Activated naive CD4-positive, alpha-beta T cell treated with anti-CD3 and anti-CD28 coated beads for 36 hours (primary cell): ENCODE data around the gene CMTM2. TPM values are rescaled to one million over a fixed set of nuclear protein-coding genes. Genes with fewer than 3 reads are reported as not detected.

Source experiments
- CTCF ChIA-PET: fragments of 350-600 bp; sonication (Branson Sonifier 250); formaldehyde crosslinking; loops from one replicate; lab custom pipeline; 2021; ENCODE audit warnings: antibody characterized with exemption; lab: Charles Lee
- DNase-seq: peaks from one replicate; pipeline ENCODE4 v3.0.0-alpha.2; 2020
- H3K27ac Mint-ChIP-seq: one replicate; pipeline ENCODE4 v1.8.0; 2021; ENCODE audit warnings: mild to moderate bottlenecking, mixed read lengths
- H3K27me3 Mint-ChIP-seq: one replicate; pipeline ENCODE4 v1.8.0; 2021; ENCODE audit warnings: low read depth, mixed read lengths
- H3K36me3 Mint-ChIP-seq: one replicate; pipeline ENCODE4 v1.8.0; 2021; ENCODE audit warnings: low read depth, mixed read lengths
- H3K4me1 Mint-ChIP-seq: one replicate; pipeline ENCODE4 v1.8.0; 2021; ENCODE audit warnings: low read depth, mixed read lengths
- H3K4me3 Mint-ChIP-seq: one replicate; pipeline ENCODE4 v1.8.0; 2021; ENCODE audit warnings: mild to moderate bottlenecking, moderate library complexity, mixed read lengths
- H3K9me3 Mint-ChIP-seq: one replicate; pipeline ENCODE4 v1.8.0; 2021; ENCODE audit warnings: mixed read lengths
- intact Hi-C: fragments of 100-400 bp; cut with micrococcal nuclease; formaldehyde crosslinking; loops from one replicate; pipeline ENCODE4 v1.15.1; 2023
- total RNA-seq, 2 experiments: library from RNA; stranded (reverse); gene quantifications; one replicate each; pipeline ENCODE4 v1.2.3, GENCODE V29; 2021

CMTM2 gene
- total RNA-seq, 2 experiments from 2014 or later = not detected

DNA sequence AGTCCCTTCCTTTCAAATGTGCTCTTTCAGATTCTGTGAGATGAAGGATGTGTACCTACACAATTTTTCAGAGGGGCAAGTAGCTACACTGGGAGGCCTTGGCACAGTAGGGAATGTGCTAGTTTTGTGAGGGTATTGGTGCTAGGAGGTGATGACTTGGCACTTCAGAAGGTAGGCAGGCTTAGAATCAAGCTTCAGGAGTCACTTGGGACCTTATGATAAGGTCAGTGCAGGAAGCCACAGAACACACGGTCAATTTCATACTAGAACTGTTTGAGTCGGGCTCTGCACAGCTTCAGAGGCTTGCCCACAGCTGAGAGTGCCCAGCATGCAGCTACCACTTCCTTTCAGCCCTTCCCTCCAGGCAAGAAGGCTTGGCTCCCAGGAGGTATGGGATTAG, 6.9 kb upstream of the CMTM2 start:
- H3K27ac Mint-ChIP-seq = peak overlapping the region; percentile 25

DNA sequence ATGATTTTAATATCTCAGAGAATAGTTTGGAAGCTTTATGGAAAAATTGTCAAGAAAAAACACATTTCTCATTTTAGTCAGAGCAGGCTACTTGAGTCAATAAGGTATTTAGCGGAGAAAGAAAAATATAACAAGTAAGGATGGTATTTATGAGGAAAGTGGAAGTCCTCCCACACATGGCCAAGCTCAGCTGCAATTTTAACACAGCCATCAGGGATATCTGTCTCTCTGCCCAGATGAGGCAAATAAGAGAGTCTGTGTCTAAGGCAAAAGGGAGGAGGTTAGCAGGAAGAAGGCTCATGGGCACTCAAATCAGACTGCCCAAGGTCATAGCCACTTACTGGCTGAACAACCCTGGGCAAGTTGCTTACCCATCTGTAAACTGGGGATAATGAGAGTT, 5.2 kb upstream of the CMTM2 start:
- Mint-ChIP-seq H3K4me3 (no peak overlapping the region), H3K9me3 (no peaks in the 10 kb centered on the region), H3K27me3 (peaks cover 15% of the 10 kb centered on the region), H3K36me3 (no peaks in the 10 kb centered on the region), H3K4me1 (peaks cover 3% of the 10 kb centered on the region), H3K27ac (no peak overlapping the region)
- CTCF ChIA-PET = no interaction called here
- intact Hi-C loops = no loop called here
- DNase-seq = no peak

More for the DNA sequence above, 6.9 kb upstream of the CMTM2 start:
- Mint-ChIP-seq H3K27me3 (peaks cover 1% of the 10 kb centered on the region), H3K4me1 (peaks cover 6% of the 10 kb centered on the region), H3K4me3 (no peak overlapping the region), H3K9me3 (no peaks in the 10 kb centered on the region), H3K36me3 (peaks cover 3% of the 10 kb centered on the region)
- CTCF ChIA-PET = interaction anchor here (0.6 to 1.4 kb wide), 5 partner anchors 8 to 97 kb away, joined by 3 to 4 read pairs (median 4); no protein-coding TSS in a partner anchor
- intact Hi-C loops = no loop called here
- no peak for DNase-seq

DNA sequence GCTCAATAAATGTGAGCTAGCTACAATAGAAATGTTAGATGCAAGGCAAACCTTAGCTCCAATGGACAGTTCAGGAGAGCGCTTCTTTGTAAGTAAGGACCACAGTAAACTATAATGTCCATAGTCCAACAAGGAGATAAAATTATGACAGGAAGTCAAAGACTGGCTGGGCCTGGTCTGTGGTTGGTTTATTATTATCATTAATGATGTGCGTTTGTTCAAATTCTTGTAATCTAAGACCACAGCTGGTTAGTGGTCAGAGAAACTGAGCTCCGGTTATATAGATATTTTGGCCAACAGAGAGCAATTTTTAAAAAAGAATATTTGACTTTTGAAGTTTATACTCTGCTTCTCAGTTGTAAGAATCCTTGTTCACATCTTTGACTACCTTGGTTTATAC, 4.7 kb upstream of the CMTM2 start:
- Mint-ChIP-seq H3K4me3 (no peak overlapping the region), H3K4me1 (peaks cover 6% of the 10 kb centered on the region), H3K27me3 (peaks cover 18% of the 10 kb centered on the region), H3K36me3 (no peaks in the 10 kb centered on the region), H3K27ac (no peak overlapping the region), H3K9me3 (no peaks in the 10 kb centered on the region)
- no peak for DNase-seq
- intact Hi-C loops = no loop called here
- CTCF ChIA-PET = interaction anchor here (1.2 kb wide), 1 partner anchor 13 kb away, joined by 11 read pairs; no protein-coding TSS in a partner anchor

DNA sequence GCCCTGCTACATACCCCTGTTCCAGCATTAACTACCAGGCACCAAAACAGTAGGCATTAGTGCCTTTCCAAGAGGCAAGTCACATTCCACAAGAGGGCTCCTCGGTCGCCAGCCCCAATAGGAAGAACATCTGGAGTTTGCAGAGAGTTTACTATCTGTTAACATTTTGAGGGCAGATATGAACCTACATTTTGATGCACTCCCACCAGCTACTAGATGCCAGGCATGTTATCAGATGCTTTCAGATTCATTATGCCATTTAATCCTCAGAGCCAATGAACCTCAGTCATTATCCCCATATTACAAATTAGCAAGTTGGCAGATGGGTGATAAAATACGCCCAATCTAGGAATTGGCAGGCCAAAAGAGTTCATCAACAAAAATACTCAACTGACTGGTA, 4.2 kb upstream of the CMTM2 start:
- intact Hi-C loops = no loop called here
- CTCF ChIA-PET = interaction anchor here (1.2 kb wide), 2 partner anchors 13 to 169 kb away, joined by 5 to 11 read pairs; no protein-coding TSS in a partner anchor
- Mint-ChIP-seq H3K4me3 (no peak overlapping the region), H3K36me3 (no peaks in the 10 kb centered on the region), H3K4me1 (peaks cover 9% of the 10 kb centered on the region), H3K27me3 (peaks cover 24% of the 10 kb centered on the region), H3K9me3 (no peaks in the 10 kb centered on the region), H3K27ac (no peak overlapping the region)
- DNase-seq = no peak

DNA sequence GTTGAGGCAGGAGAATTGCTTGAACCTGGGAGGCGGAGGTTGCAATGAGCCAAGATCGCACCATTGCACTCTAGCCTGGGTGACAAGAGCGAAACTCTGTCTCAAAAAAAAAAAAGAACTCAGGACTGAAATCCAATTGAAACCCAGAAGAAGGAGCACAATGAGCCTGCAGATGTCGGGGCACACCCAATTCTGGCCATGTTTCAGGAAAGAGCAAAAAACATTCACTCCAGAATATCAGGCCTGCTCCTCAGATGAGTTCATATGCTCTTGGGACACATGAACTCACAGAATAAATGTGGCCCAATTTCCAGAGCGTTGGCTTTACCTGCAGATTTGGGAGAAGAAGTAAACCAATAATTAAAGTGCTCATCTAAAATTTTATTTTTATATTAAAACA, 3.0 kb upstream of the CMTM2 start:
- intact Hi-C loops = no loop called here
- Mint-ChIP-seq H3K4me3 (no peak overlapping the region), H3K4me1 (peaks cover 9% of the 10 kb centered on the region), H3K27ac (no peak overlapping the region), H3K9me3 (no peaks in the 10 kb centered on the region), H3K36me3 (no peaks in the 10 kb centered on the region), H3K27me3 (peaks cover 29% of the 10 kb centered on the region)
- CTCF ChIA-PET = interaction anchor here (1.2 kb wide), 1 partner anchor 170 kb away, joined by 5 read pairs; no protein-coding TSS in a partner anchor
- DNase-seq = no peak

DNA sequence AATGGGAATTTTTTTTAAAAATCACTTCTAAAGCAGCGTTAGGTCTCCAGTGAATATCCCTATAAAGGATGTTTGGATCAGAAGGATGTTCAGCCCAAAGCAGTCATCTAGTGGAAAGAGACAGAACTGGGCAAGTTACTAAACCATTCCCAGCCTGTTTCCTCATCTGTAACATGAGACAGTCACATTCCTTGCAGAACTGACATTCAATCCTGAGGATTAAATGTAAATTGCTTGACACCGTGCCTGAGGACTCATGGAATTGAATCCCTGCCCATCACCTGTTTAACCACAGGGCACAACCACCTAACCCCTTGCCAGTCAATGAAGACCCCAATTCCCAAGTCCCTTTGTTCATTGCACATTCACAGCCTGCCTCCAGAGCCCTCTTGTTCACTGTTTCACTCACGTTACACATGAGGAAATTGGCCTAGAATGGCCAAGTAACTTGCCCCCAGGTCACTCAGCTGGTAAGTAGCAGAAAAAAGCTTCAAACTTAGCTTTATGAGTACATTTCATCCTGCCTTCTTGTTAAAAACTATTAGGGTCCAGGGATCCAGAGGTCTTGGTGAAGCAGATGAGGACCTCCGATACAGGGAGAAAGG, 1.4 kb downstream of the CMTM2 start:
- intact Hi-C loops = no loop called here
- H3K4me1 Mint-ChIP-seq = peaks cover 15% of the 10 kb centered on the region
- CTCF ChIA-PET = interaction anchor here (0.8 to 3.5 kb wide), 5 partner anchors 9 to 101 kb away, joined by 3 to 17 read pairs (median 3); no protein-coding TSS in a partner anchor
- H3K27ac Mint-ChIP-seq = no peak overlapping the region
- no peaks in the 10 kb centered on the region for H3K9me3 Mint-ChIP-seq
- no peak for DNase-seq
- peaks cover 29% of the 10 kb centered on the region for H3K27me3 Mint-ChIP-seq
- no peak overlapping the region for H3K4me3 Mint-ChIP-seq
- H3K36me3 Mint-ChIP-seq = no peaks in the 10 kb centered on the region

DNA sequence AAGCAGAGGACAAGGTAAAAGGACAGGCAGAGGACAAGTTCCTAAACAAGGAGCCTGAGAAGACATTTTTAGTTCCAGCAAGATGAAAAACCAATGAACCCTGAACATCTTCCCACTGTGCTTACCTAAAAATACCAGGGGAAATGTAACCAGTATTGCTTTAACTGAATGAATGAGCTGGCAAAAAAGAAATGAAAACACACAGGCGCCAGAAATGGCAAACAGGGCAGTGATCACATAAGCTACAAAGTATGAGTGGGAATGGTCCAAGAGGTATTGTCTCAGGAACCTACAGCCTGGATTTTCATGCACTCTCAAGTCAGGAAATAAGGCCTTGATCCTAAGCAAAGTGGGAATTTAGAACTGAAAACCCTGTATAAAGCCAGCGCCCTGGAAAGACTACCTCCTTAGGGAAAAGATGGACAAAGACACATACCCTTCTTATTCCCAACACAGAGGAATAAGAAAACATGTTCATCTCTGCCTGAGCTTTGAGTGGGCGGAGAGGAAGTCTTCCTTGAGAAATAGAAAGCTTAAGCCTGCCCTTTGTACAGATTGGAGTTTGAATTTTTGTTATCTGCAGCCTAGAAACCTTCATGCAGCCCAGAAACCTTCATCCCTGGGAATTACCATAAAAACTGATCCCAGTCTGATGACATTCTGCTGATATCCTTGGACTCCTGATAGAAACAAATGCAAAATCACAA, 2.1 kb downstream of the CMTM2 start:
- CTCF ChIA-PET = interaction anchor here (0.7 to 3.5 kb wide), 5 partner anchors 8 to 102 kb away, joined by 3 to 17 read pairs (median 4); no protein-coding TSS in a partner anchor
- no peaks in the 10 kb centered on the region for H3K36me3 Mint-ChIP-seq
- intact Hi-C loops = no loop called here
- H3K27me3 Mint-ChIP-seq = peaks cover 29% of the 10 kb centered on the region
- H3K9me3 Mint-ChIP-seq = no peaks in the 10 kb centered on the region
- H3K4me3 Mint-ChIP-seq = no peak overlapping the region
- H3K27ac Mint-ChIP-seq = no peak overlapping the region
- H3K4me1 Mint-ChIP-seq = peaks cover 17% of the 10 kb centered on the region
- DNase-seq = no peak

DNA sequence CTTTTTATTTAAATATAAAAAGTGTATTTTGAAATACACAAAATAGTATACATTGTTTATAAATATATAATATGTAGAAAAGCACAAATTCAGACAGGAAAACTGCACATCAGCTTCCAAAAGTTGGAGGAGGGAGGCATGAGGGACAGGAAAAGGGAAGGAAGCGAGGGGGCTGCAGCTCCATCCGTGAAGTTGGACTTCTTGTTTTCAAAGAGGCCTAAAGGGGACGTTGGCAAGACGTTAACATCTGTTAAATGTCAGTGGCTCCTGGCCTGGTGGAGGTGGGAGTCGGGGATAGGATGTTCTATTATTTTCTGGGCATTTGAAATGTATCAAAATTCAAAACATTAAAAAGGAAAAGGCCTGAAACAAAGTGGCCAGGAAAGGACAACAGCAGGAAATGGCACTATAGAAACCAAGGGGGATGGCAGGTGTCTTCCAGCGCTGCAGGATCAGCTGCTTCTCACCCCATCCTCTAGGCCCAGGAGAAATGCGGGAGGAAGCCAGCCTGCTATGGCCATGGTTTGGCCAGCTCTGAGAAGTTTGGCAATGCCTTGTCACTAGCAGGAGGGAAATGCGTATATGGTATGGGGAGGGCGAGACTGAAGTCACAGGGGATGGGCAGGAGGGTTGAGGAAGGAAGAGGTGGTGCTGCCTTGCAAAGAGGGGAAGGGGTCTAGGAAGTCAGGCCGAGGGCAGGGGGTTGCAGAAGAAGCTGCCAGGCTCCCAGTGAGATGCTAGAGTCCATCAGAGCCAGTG, 6.4 kb downstream of the CMTM2 start:
- intact Hi-C loops = loop anchor here (5.0 kb wide), 1 partner anchor 228 kb away; no protein-coding TSS in a partner anchor
- no peaks in the 10 kb centered on the region for H3K36me3 Mint-ChIP-seq
- no peaks in the 10 kb centered on the region for H3K9me3 Mint-ChIP-seq
- no peak for DNase-seq
- CTCF ChIA-PET = interaction anchor here (0.6 to 1.3 kb wide), 3 partner anchors 13 to 179 kb away, joined by 3 to 7 read pairs (median 5); no protein-coding TSS in a partner anchor
- no peak overlapping the region for H3K27ac Mint-ChIP-seq
- H3K27me3 Mint-ChIP-seq = peaks cover 3% of the 10 kb centered on the region
- H3K4me3 Mint-ChIP-seq = no peak overlapping the region
- H3K4me1 Mint-ChIP-seq = peaks cover 34% of the 10 kb centered on the region

DNA sequence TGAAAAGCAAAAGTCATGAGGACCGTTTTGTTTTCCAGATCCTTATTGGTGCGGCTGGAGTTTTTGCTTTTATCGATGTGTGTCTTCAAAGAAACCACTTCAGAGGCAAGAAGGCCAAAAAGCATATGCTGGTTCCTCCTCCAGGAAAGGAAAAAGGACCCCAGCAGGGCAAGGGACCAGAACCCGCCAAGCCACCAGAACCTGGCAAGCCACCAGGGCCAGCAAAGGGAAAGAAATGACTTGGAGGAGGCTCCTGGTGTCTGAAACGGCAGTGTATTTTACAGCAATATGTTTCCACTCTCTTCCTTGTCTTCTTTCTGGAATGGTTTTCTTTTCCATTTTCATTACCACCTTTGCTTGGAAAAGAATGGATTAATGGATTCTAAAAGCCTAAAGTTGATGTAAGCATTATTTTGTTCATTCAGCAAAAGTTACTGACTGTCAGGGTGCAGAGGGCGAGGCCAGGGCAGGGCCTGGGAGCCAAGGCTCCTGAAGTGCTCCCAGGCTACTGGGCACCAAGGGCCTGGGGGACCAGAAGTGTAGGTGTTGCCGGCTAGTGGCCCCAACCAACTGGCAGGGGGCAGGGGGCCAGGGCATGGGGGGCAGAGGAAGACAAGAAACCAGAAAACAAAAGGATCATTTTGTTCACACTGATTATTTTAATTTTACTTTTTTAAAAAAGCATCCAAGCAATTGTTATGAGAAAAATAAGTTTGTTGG, 8.8 kb downstream of the CMTM2 start:
- CTCF ChIA-PET = interaction anchor here (0.6 to 3.0 kb wide), 8 partner anchors 8 to 182 kb away, joined by 3 to 31 read pairs (median 6); partner anchors contain the start of gene CMTM2
- intact Hi-C loops = loop anchor here (5.0 kb wide), 1 partner anchor 231 kb away; no protein-coding TSS in a partner anchor

DNA sequence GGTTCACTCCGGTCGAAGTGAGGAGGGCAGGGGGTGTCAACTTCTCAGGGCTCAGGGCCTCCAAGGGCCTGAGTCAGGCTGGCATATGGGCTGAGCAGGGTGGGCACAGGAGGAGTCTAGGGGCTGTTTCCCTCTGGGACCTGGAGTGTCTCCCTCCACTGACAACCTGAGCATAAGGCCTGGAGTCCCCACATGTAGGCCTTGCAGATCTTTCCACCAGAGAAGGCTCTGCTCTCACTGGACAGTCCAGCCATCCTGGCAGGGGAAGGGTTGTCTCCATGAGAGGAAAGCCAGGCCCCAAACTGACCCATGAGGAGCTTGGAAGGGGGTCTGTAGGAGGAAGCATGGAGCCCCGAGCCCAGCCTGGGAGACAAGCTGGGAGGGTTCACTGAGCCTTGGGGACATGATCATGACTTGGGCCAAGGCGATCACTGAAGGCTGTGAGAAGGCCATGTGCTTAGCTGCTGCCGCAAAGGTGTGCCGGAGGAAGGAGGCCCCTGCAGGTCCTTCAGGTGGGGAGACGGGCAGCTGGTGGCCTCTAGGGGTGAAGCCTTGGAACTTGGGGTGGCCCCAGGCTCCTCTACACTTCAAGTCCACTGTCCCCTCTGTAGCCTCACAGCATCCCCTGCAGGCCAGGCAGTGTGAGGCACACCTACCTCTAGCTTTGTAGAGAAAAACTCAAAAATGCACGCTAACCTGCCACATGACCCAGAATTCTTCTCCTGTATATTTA, 9.9 kb downstream of the CMTM2 start:
- peak overlapping the region; percentile 50 for H3K4me3 Mint-ChIP-seq

More for the DNA sequence above, 8.8 kb downstream of the CMTM2 start:
- Mint-ChIP-seq H3K36me3 (no peaks in the 10 kb centered on the region), H3K4me3 (no peak overlapping the region), H3K9me3 (no peaks in the 10 kb centered on the region), H3K27me3 (no peaks in the 10 kb centered on the region), H3K27ac (no peak overlapping the region), H3K4me1 (peaks cover 32% of the 10 kb centered on the region)
- no peak for DNase-seq

DNA sequence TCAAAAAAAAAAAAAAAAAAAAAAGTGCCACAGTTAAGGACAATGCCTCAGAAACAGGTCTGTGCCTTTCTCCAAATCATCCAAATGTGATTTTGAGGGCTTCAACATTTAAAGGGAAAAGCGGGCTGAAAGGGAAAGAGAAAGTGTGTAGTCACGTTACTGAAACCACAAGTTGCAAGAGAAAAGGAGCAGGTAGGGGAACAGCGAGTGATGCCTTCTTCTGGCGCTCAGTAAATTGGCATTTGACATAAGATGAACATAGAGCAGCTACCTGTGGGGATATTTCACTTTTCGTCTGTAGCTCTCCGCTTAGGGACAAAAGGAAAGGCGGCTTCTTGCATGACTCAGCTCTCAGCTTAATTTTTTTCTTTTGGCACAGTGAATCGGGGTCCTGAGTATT, 11.1 kb downstream of the CMTM2 start:
- Mint-ChIP-seq H3K4me3 (peak overlapping the region; percentile 52), H3K4me1 (peaks cover 32% of the 10 kb centered on the region), H3K27ac (no peak overlapping the region), H3K36me3 (no peaks in the 10 kb centered on the region), H3K27me3 (no peaks in the 10 kb centered on the region), H3K9me3 (no peaks in the 10 kb centered on the region)
- peak; percentile 57 for DNase-seq
- intact Hi-C loops = loop anchor here (1.0 kb wide), 1 partner anchor 15 kb away; no protein-coding TSS in a partner anchor
- CTCF ChIA-PET = interaction anchor here (0.8 to 3.0 kb wide), 12 partner anchors 10 to 184 kb away, joined by 3 to 22 read pairs (median 6); partner anchors contain the start of genes CKLF, CMTM2 and CMTM3

More for the DNA sequence above, 9.9 kb downstream of the CMTM2 start:
- intact Hi-C loops = loop anchor here (1.0 to 5.0 kb wide), 8 partner anchors 27 to 232 kb away; no protein-coding TSS in a partner anchor
- CTCF ChIA-PET = interaction anchor here (0.8 to 3.0 kb wide), 19 partner anchors 9 to 183 kb away, joined by 3 to 31 read pairs (median 5); partner anchors contain the start of genes CKLF, CMTM1, CMTM2 and CMTM3
- Mint-ChIP-seq H3K27ac (no peak overlapping the region), H3K9me3 (no peaks in the 10 kb centered on the region), H3K4me1 (peaks cover 32% of the 10 kb centered on the region), H3K27me3 (no peaks in the 10 kb centered on the region), H3K36me3 (no peaks in the 10 kb centered on the region)
- peak; percentile 88 for DNase-seq
